OCI-LY1 (cell line): ENCODE results near the gene FARS2.
A peak's percentile ranks its signal among the peaks of the same experiment; 100 is the strongest.

Experiments
- H2AFZ ChIP-seq: fragments of 200-600 bp; sonication (generic), shearing (Covaris generic); 2 replicates; pipeline ENCODE4 v1.6.0; 2014; ENCODE audit warnings: antibody characterized with exemption, mild to moderate bottlenecking, low read length
- H3F3A ChIP-seq: fragments of 200-600 bp; sonication (generic), shearing (Covaris generic); 2 replicates; pipeline ENCODE4 v1.6.0; 2014; ENCODE audit warnings: mild to moderate bottlenecking, antibody characterized with exemption, low read length, moderate library complexity; ENCODE audit not compliant: insufficient read depth
- H3K27ac ChIP-seq: fragments of 200-600 bp; sonication (generic); 2 replicates; pipeline ENCODE4 v1.5.1; 2014; ENCODE audit warnings: low read length, mixed run types, mild to moderate bottlenecking, low read depth; ENCODE audit not compliant: poor library complexity, severe bottlenecking
- H3K27me3 ChIP-seq: fragments of 200-600 bp; sonication (generic); 2 replicates; pipeline ENCODE4 v1.6.0; 2014; ENCODE audit warnings: antibody characterized with exemption, mild to moderate bottlenecking, low read length, moderate library complexity; ENCODE audit not compliant: insufficient read depth
- H3K36me3 ChIP-seq: fragments of 200-600 bp; sonication (generic); 2 replicates; pipeline ENCODE4 v1.6.1; 2014; ENCODE audit warnings: mild to moderate bottlenecking, antibody characterized with exemption, low read length, moderate library complexity, mixed read lengths; ENCODE audit not compliant: insufficient read depth
- H3K4me1 ChIP-seq: fragments of 200-600 bp; sonication (generic); 2 replicates; pipeline ENCODE4 v1.5.1; 2014; ENCODE audit warnings: mild to moderate bottlenecking, low read length, moderate library complexity; ENCODE audit not compliant: insufficient read depth, severe bottlenecking
- H3K4me2 ChIP-seq: fragments of 200-600 bp; sonication (generic), shearing (Covaris generic); 2 replicates; pipeline ENCODE4 v1.6.1; 2014; ENCODE audit warnings: low read length
- H3K4me3 ChIP-seq: fragments of 200-600 bp; sonication (generic); 2 replicates; pipeline ENCODE4 v1.5.1; 2014; ENCODE audit warnings: low read length, low read depth, mild to moderate bottlenecking, mixed read lengths; ENCODE audit not compliant: poor library complexity, severe bottlenecking
- H3K79me2 ChIP-seq: fragments of 200-600 bp; shearing (Covaris generic); 2 replicates; pipeline ENCODE4 v1.6.1; 2016; ENCODE audit warnings: mixed run types, low read length, mixed read lengths; ENCODE audit not compliant: insufficient read depth
- H3K9ac ChIP-seq: fragments of 200-600 bp; sonication (generic), shearing (Covaris generic); 2 replicates; pipeline ENCODE4 v1.6.1; 2014; ENCODE audit warnings: mild to moderate bottlenecking, low read length, mixed read lengths
- H3K9me2 ChIP-seq: fragments of 200-600 bp; sonication (generic), shearing (Covaris generic); 2 replicates; pipeline ENCODE4 v1.6.1; 2014; ENCODE audit warnings: low read depth, mild to moderate bottlenecking, low read length, mixed read lengths
- H3K9me3 ChIP-seq: fragments of 200-600 bp; shearing (Covaris generic); 2 replicates; pipeline ENCODE4 v1.6.1; 2014; ENCODE audit warnings: low read length, mixed read lengths
- H4K20me1 ChIP-seq: fragments of 200-600 bp; sonication (generic), shearing (Covaris generic); 2 replicates; pipeline ENCODE4 v1.6.0; 2016; ENCODE audit warnings: mild to moderate bottlenecking, low read length; ENCODE audit not compliant: insufficient read depth
- EZH2 ChIP-seq: fragments of 200-600 bp; sonication (generic), shearing (Covaris generic); IDR thresholded peaks from 2 replicates; pipeline ENCODE4 v1.8.0; 2017; ENCODE audit warnings: borderline replicate concordance, mixed run types, mild to moderate bottlenecking, antibody characterized with exemption, low read length, moderate library complexity, mixed read lengths
- TF ChIP-seq, protein P1 (sequence below): fragments of 200-600 bp; sonication (generic), shearing (Covaris generic); IDR thresholded peaks from 2 replicates; pipeline ENCODE4 v1.5.1; 2017; ENCODE audit warnings: mild to moderate bottlenecking, antibody characterized with exemption, low read length, moderate library complexity, mixed read lengths

FARS2 gene

GRCh38 chr6:5525209-5525608, 263.9 kb downstream of the FARS2 start:
- Histone ChIP-seq H3F3A (no peaks in the 10 kb centered on the region), H3K79me2 (no peaks in the 10 kb centered on the region), H3K27me3 (no peaks in the 10 kb centered on the region), H3K9me3 (no peaks in the 10 kb centered on the region), H2AFZ (no peak overlapping the region), H3K4me1 (peaks cover 28% of the 10 kb centered on the region), H4K20me1 (no peaks in the 10 kb centered on the region), H3K9me2 (no peaks in the 10 kb centered on the region), H3K4me2 (no peak overlapping the region), H3K27ac (no peak overlapping the region), H3K4me3 (no peak overlapping the region), H3K36me3 (no peaks in the 10 kb centered on the region; the same call in 1 of the 2 replicates), H3K9ac (no peak overlapping the region)
- TF ChIP-seq EZH2: no peak
- TF ChIP-seq, protein P1, sequence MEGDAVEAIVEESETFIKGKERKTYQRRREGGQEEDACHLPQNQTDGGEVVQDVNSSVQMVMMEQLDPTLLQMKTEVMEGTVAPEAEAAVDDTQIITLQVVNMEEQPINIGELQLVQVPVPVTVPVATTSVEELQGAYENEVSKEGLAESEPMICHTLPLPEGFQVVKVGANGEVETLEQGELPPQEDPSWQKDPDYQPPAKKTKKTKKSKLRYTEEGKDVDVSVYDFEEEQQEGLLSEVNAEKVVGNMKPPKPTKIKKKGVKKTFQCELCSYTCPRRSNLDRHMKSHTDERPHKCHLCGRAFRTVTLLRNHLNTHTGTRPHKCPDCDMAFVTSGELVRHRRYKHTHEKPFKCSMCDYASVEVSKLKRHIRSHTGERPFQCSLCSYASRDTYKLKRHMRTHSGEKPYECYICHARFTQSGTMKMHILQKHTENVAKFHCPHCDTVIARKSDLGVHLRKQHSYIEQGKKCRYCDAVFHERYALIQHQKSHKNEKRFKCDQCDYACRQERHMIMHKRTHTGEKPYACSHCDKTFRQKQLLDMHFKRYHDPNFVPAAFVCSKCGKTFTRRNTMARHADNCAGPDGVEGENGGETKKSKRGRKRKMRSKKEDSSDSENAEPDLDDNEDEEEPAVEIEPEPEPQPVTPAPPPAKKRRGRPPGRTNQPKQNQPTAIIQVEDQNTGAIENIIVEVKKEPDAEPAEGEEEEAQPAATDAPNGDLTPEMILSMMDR: no peak

DNA sequence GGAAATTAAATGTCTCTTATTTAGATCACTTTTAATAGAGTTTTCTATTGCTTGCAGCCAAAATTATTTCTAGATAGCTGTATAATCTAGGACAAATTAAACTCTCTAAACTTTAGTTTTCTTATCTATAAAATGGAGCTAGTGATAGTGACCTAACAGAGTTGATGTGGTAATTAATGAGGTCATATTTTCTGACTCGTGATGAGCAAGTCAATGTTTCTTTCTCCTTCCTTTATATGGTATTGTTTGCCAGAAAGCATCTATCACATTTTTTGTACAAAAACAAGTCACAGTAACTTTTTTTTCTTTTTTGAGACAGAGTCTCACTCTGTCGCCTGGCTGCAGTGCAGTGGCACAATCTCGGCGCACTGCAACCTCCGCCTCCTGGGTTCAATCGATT, 267.7 kb downstream of the FARS2 start:
- Histone ChIP-seq H3K27ac (no peak overlapping the region), H3K9me2 (no peaks in the 10 kb centered on the region), H3K4me2 (no peak overlapping the region), H3K79me2 (no peaks in the 10 kb centered on the region), H3K9me3 (no peaks in the 10 kb centered on the region), H3K4me3 (no peak overlapping the region), H3K27me3 (no peaks in the 10 kb centered on the region), H3F3A (no peaks in the 10 kb centered on the region), H3K9ac (no peak overlapping the region), H2AFZ (no peak overlapping the region), H4K20me1 (no peaks in the 10 kb centered on the region), H3K4me1 (peaks cover 11% of the 10 kb centered on the region), H3K36me3 (no peaks in the 10 kb centered on the region; the same call in 1 of the 2 replicates)
- TF ChIP-seq, protein P1: no peak
- TF ChIP-seq EZH2: no peak

GRCh38 chr6:5529733-5530132, 268.4 kb downstream of the FARS2 start:
- no peaks in the 10 kb centered on the region for H3K79me2 ChIP-seq
- no peak overlapping the region for H3K4me3 ChIP-seq
- H2AFZ ChIP-seq: no peak overlapping the region
- no peaks in the 10 kb centered on the region for H3K27me3 ChIP-seq
- H3K27ac ChIP-seq: peak overlapping the region; percentile 47
- H3K9me2 ChIP-seq: no peaks in the 10 kb centered on the region
- no peaks in the 10 kb centered on the region for H3F3A ChIP-seq
- H3K4me1 ChIP-seq: peaks cover 11% of the 10 kb centered on the region
- no peak overlapping the region for H3K9ac ChIP-seq
- no peaks in the 10 kb centered on the region for H3K9me3 ChIP-seq
- TF ChIP-seq, protein P1: no peak
- no peak for TF ChIP-seq EZH2
- no peak overlapping the region for H3K4me2 ChIP-seq
- H4K20me1 ChIP-seq: no peaks in the 10 kb centered on the region
- H3K36me3 ChIP-seq: peaks cover 3% of the 10 kb centered on the region; the same call in 1 of the 2 replicates
